UCSD-AML1 (cell line): ENCODE data around the gene TRPV2.

Experiments
- DNase-seq: peaks from one replicate; lab custom pipeline; 2025; ENCODE audit not compliant: unreplicated experiment; lab: John Stamatoyannopoulos, UW

TRPV2 gene

GRCh38 chr17:16473044-16474011 lies 58.0 kb downstream of the TRPV2 start:
- no peak for DNase-seq

GRCh38 chr17:16474012-16474725 lies 58.8 kb downstream of the TRPV2 start:
- DNase-seq = no peak

GRCh38 chr17:16475179-16475704 lies 59.9 kb downstream of the TRPV2 start:
- no peak for DNase-seq

GRCh38 chr17:16477255-16477654 lies 61.9 kb downstream of the TRPV2 start:
- DNase-seq = no peak

GRCh38 chr17:16477666-16478065 lies 62.3 kb downstream of the TRPV2 start:
- DNase-seq = no peak

GRCh38 chr17:16478649-16479048 lies 63.3 kb downstream of the TRPV2 start:
- DNase-seq = no peak

GRCh38 chr17:16479264-16479663 lies 63.9 kb downstream of the TRPV2 start:
- no peak for DNase-seq

GRCh38 chr17:16480995-16481394 lies 65.6 kb downstream of the TRPV2 start:
- no peak for DNase-seq

- DNase-seq = no peak
Observed at GRCh38 chr17:16482253-16482652, 66.9 kb downstream of the TRPV2 start.

- no peak for DNase-seq
Observed at GRCh38 chr17:16483021-16483645, 67.8 kb downstream of the TRPV2 start.

GRCh38 chr17:16484445-16485175 lies 69.2 kb downstream of the TRPV2 start:
- no peak for DNase-seq
